ENCODE measurements around the gene PTPN22.

GRCh38 chr1:113800487-113800886 lies 71.0 kb downstream of the PTPN22 start:
- TF ChIP-seq CTCF (IDR thresholded peaks at IDR 0.05) (no peak), POLR2A (IDR thresholded peaks at IDR 0.05) (no peak)
